Mesenchymal stem cell (in vitro differentiated cells and primary cell): Measurements from ENCODE around the gene SPAG8.

ENCODE experiments used
- DNase-seq: peaks from one replicate; pipeline ENCODE4 v3.0.0-alpha.2; 2013
- H2AFZ ChIP-seq: one replicate; pipeline ENCODE4 v1.6.1; 2013; ENCODE audit warnings: low read depth, mild to moderate bottlenecking, control low read depth, inconsistent platforms, low read length, moderate library complexity
- H2AK5ac ChIP-seq: 2 replicates; pipeline ENCODE4 v1.6.1; 2013; ENCODE audit warnings: low read length, moderate library complexity, mild to moderate bottlenecking, inconsistent platforms; ENCODE audit not compliant: severe bottlenecking
- H2BK120ac ChIP-seq: one replicate; pipeline ENCODE4 v1.6.1; 2013; ENCODE audit warnings: low read depth, mild to moderate bottlenecking, inconsistent platforms, low read length, moderate library complexity
- H2BK12ac ChIP-seq, 2 experiments: one replicate each; pipeline ENCODE4 v1.6.1; 2013; ENCODE audit warnings: inconsistent platforms in 2 of 2, low read length in 2 of 2, mild to moderate bottlenecking in 2 of 2, moderate library complexity in 2 of 2, control low read depth in 1 of 2
- H2BK15ac ChIP-seq: one replicate; pipeline ENCODE4 v1.6.1; 2013; ENCODE audit warnings: mild to moderate bottlenecking, low read depth, inconsistent platforms; ENCODE audit not compliant: poor library complexity, severe bottlenecking
- H2BK5ac ChIP-seq: 2 replicates; pipeline ENCODE4 v1.6.1; 2013; ENCODE audit warnings: low read depth, mild to moderate bottlenecking, low read length, control low read depth, inconsistent platforms; ENCODE audit not compliant: poor library complexity, severe bottlenecking
- H3K14ac ChIP-seq, 2 experiments: one replicate each; pipeline ENCODE4 v1.6.1; 2013; ENCODE audit warnings: inconsistent platforms in 2 of 2, low read length in 2 of 2, control low read depth in 1 of 2, mild to moderate bottlenecking in 1 of 2, moderate library complexity in 1 of 2
- H3K18ac ChIP-seq, 2 experiments: one replicate each; pipeline ENCODE4 v1.6.1; 2013; ENCODE audit warnings: inconsistent platforms in 2 of 2, low read length in 2 of 2, control low read depth in 1 of 2, low read depth in 1 of 2, mild to moderate bottlenecking in 1 of 2
- H3K23ac ChIP-seq, 2 experiments: one replicate each; pipeline ENCODE4 v1.6.1; 2013; ENCODE audit warnings: inconsistent platforms in 2 of 2, low read length in 2 of 2, mild to moderate bottlenecking in 2 of 2, moderate library complexity in 2 of 2, control low read depth in 1 of 2
- H3K27ac ChIP-seq: 2 replicates; pipeline ENCODE4 v1.5.1; 2013; ENCODE audit warnings: mild to moderate bottlenecking, moderate library complexity, low read length, control low read depth, inconsistent platforms; ENCODE audit not compliant: poor library complexity, severe bottlenecking
- H3K27me3 ChIP-seq, 2 experiments: 2 replicates each; pipeline versions ENCODE4 v1.6.1 to v1.7.0; 2013; ENCODE audit warnings: low read length in 2 of 2, mild to moderate bottlenecking in 2 of 2, moderate library complexity in 2 of 2, control low read depth in 1 of 2, inconsistent platforms in 1 of 2; ENCODE audit not compliant: control insufficient read depth in 1 of 2, insufficient read depth in 1 of 2
- H3K36me3 ChIP-seq, 2 experiments: 2 replicates each; pipeline versions ENCODE4 v1.6.1 to v1.7.0; 2013; ENCODE audit warnings: low read length in 2 of 2, control low read depth in 1 of 2, inconsistent platforms in 1 of 2, low read depth in 1 of 2, mild to moderate bottlenecking in 1 of 2; ENCODE audit not compliant: insufficient read depth in 2 of 2, control insufficient read depth in 1 of 2
- H3K4ac ChIP-seq, 2 experiments: one replicate each; pipeline ENCODE4 v1.6.1; 2013; ENCODE audit warnings: inconsistent platforms in 2 of 2, low read length in 2 of 2, mild to moderate bottlenecking in 2 of 2, moderate library complexity in 2 of 2, control low read depth in 1 of 2, low read depth in 1 of 2
- H3K4me1 ChIP-seq: 2 replicates; pipeline ENCODE4 v1.6.1; 2013; ENCODE audit warnings: low read depth, low read length, control low read depth; ENCODE audit not compliant: control insufficient read depth, insufficient read depth
- H3K4me2 ChIP-seq: 2 replicates; pipeline ENCODE4 v1.6.1; 2013; ENCODE audit warnings: low read length, mild to moderate bottlenecking, inconsistent platforms; ENCODE audit not compliant: poor library complexity, severe bottlenecking
- H3K4me3 ChIP-seq, 2 experiments: 2 replicates each; pipeline versions ENCODE4 v1.5.1 to v1.7.0; 2013; ENCODE audit warnings: low read length in 2 of 2, mild to moderate bottlenecking in 2 of 2, control low read depth in 1 of 2, low read depth in 1 of 2; ENCODE audit not compliant: insufficient read depth in 1 of 2
- H3K79me1 ChIP-seq: replicated peaks from 2 replicates; pipeline ENCODE4 v1.6.1; 2013; ENCODE audit warnings: mild to moderate bottlenecking, control low read depth, low read length, inconsistent platforms; ENCODE audit not compliant: poor library complexity, severe bottlenecking
- H3K9ac ChIP-seq: 2 replicates; pipeline ENCODE4 v1.7.0; 2013; ENCODE audit warnings: mild to moderate bottlenecking, low read length, moderate library complexity
- H3K9me3 ChIP-seq: 2 replicates; pipeline ENCODE4 v1.7.0; 2013; ENCODE audit warnings: mild to moderate bottlenecking, low read length; ENCODE audit not compliant: control insufficient read depth
- H4K8ac ChIP-seq: one replicate; pipeline ENCODE4 v1.6.1; 2013; ENCODE audit warnings: inconsistent platforms, mild to moderate bottlenecking, low read length, moderate library complexity
- H4K91ac ChIP-seq: one replicate; pipeline ENCODE4 v1.6.1; 2013; ENCODE audit warnings: mild to moderate bottlenecking, low read length, inconsistent platforms
- WGBS: methylation state at CpG from one replicate; pipeline ENCODE4 v1.1.7; 2013; ENCODE audit warnings: mixed read lengths; 5-methylcytosine and 5-hydroxymethylcytosine counted together

SPAG8 gene

DNA sequence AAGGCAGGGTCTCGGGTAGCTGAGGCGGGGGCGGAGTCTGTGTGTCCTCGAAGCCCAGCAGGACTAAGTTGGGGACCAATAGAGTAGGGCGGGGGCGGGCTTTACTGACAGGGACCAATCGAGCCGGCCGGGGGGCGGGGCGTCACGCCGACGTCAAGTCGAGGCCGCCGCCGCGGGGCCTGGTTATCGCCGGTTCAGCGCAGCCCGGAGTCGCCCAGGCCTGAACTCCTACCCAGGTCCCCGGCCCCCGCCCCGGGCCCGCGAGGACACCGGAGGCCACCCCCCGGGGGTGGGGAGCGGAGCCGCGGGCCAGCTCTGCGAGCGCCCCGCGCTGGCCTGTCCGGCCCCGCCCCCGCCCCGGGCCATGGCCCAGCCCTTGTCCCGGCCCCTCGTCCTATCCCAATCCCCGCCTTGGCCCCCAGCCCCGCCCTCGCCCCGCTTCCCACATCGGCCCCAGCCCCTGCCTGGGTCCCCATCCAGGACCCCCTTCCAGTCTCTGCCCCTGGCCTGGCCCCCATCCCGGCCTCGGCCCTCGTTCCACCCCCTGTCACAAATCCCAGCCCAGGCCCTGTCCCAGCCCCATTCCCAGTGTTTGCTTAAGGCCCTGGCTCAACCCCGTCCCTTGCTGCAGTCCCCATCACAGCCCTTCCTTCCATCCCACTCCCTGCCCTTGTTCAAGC, 17.2 kb upstream of the SPAG8 start, which contains the start of gene TMEM8B:
TMEM8B (plus strand) TSS at position 145 of the 680 bp plus-strand sequence; CDS start at position 365, 220 bp downstream.
- peak within 1 kb of the TSS; percentile 79 for H2BK5ac ChIP-seq
- DNase-seq, result peak; percentile 93
- peak within 1 kb of the TSS; percentile 75 to 83 for H3K4me3 ChIP-seq
- no peak within 1 kb of the TSS for H2BK120ac ChIP-seq
- peak within 1 kb of the TSS; percentile 63 to 81 for H3K18ac ChIP-seq
- H3K14ac ChIP-seq, result peak within 1 kb of the TSS in 1 of 2 experiments; percentile 94
- no peaks in the 10 kb centered on the region for H3K9me3 ChIP-seq
- peak within 1 kb of the TSS in 1 of 2 experiments; percentile 75 for H2BK12ac ChIP-seq
- H3K27me3 ChIP-seq, result no peaks in the 10 kb centered on the region
- H2AFZ ChIP-seq, result peak within 1 kb of the TSS; percentile 48
- H3K36me3 ChIP-seq, result no peaks in the 10 kb centered on the region
- no peak within 1 kb of the TSS for H2AK5ac ChIP-seq
- peak within 1 kb of the TSS; percentile 92 for H2BK15ac ChIP-seq
- peak within 1 kb of the TSS; percentile 95 for H4K8ac ChIP-seq
- peak within 1 kb of the TSS; percentile 50 to 62 for H3K4ac ChIP-seq
- H4K91ac ChIP-seq, result peak within 1 kb of the TSS; percentile 52
- H3K27ac ChIP-seq, result no peak within 1 kb of the TSS
- H3K23ac ChIP-seq, result peak within 1 kb of the TSS in 1 of 2 experiments; percentile 87
- peak within 1 kb of the TSS; percentile 94 for H3K9ac ChIP-seq
- H3K4me1 ChIP-seq, result peaks cover 19% of the 10 kb centered on the region
- H3K4me2 ChIP-seq, result peak within 1 kb of the TSS; percentile 88
- WGBS, result 1% methylated on average over 40 of the region's 53 CpGs
- peaks cover 14% of the 10 kb centered on the region for H3K79me1 ChIP-seq

DNA sequence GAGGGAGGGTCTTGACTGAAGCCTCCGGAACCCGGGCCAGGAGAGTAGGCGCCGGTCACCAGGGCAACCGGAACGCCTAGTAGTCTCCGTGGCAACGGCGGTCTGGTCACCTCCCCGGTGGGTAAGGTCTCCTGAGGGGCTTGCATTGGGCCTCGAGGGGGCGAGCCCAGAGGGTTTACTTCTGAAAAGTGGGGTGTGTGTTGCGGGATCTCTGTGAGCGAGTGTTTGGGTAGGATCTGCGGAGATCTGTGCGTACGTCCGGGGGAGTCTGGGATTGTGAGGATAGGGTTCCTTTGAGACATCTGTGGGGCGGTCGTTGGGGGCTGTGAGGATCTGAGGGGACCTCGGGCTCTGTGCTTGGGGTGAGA, 16.6 kb upstream of the SPAG8 start, which contains the start of gene FAM221B:
FAM221B (minus strand) TSS at position 17 of the 368 bp plus-strand sequence. CDS start 2,571 bp downstream, outside the sequence.
- Histone ChIP-seq H2BK5ac (peak within 1 kb of the TSS; percentile 79), H3K27ac (no peak within 1 kb of the TSS), H3K9ac (peak within 1 kb of the TSS; percentile 94), H3K23ac (peak within 1 kb of the TSS in 1 of 2 experiments; percentile 44), H4K8ac (peak within 1 kb of the TSS; percentile 95), H3K27me3 (no peaks in the 10 kb centered on the region), H4K91ac (peak within 1 kb of the TSS; percentile 52), H3K4ac (peak within 1 kb of the TSS; percentile 19 to 50), H2BK12ac (peak within 1 kb of the TSS in 1 of 2 experiments; percentile 75), H2AK5ac (no peak within 1 kb of the TSS), H3K4me3 (peak within 1 kb of the TSS; percentile 75 to 83), H3K79me1 (peaks cover 14% of the 10 kb centered on the region), H2BK15ac (peak within 1 kb of the TSS; percentile 92), H3K9me3 (no peaks in the 10 kb centered on the region), H2BK120ac (no peak within 1 kb of the TSS), H3K36me3 (no peaks in the 10 kb centered on the region), H3K4me1 (peaks cover 16% of the 10 kb centered on the region), H2AFZ (peak within 1 kb of the TSS; percentile 48), H3K14ac (peak within 1 kb of the TSS in 1 of 2 experiments; percentile 94), H3K4me2 (peak within 1 kb of the TSS; percentile 88), H3K18ac (peak within 1 kb of the TSS; percentile 63 to 81)
- WGBS, result 7% methylated on average over 20 of the region's 21 CpGs
- DNase-seq, result no peak

DNA sequence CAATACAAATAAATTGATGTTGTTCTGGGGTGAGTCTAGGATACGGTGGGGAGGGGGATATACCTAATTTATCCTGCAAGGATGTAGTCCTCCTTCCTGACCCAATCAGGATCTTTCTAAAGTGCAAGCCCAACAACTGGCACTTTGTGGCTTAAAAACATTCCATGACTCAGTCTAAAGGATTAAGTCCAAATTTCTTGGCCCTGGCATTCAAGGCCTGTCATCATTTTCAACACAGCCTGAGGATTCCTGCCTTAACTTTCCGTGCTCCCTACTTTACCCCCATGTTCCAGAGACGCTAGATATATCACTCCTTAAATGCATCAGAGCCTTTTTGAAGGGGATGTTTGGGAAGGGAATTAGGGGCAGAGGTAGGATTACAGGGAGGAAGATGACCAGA, 15.4 kb upstream of the SPAG8 start:
- H3K9me3 ChIP-seq, result no peaks in the 10 kb centered on the region
- H4K8ac ChIP-seq, result no peak overlapping the region
- no peaks in the 10 kb centered on the region for H3K27me3 ChIP-seq
- no peak overlapping the region for H3K14ac ChIP-seq
- no peak overlapping the region for H2BK120ac ChIP-seq
- H4K91ac ChIP-seq, result no peak overlapping the region
- no peak overlapping the region for H3K4me2 ChIP-seq
- WGBS, result 94% methylated on average over 2 of the region's 3 CpGs
- no peak overlapping the region for H3K23ac ChIP-seq
- H2BK12ac ChIP-seq, result no peak overlapping the region
- H3K4ac ChIP-seq, result no peak overlapping the region
- H3K79me1 ChIP-seq, result peaks cover 12% of the 10 kb centered on the region
- H3K36me3 ChIP-seq, result no peaks in the 10 kb centered on the region
- peaks cover 12% of the 10 kb centered on the region for H3K4me1 ChIP-seq
- no peak overlapping the region for H3K18ac ChIP-seq
- H2AK5ac ChIP-seq, result no peak overlapping the region
- no peak overlapping the region for H3K27ac ChIP-seq
- H3K9ac ChIP-seq, result peak overlapping the region; percentile 30
- no peak overlapping the region for H3K4me3 ChIP-seq
- H2BK5ac ChIP-seq, result no peak overlapping the region
- DNase-seq, result peak; percentile 60
- no peak overlapping the region for H2AFZ ChIP-seq
- no peak overlapping the region for H2BK15ac ChIP-seq

DNA sequence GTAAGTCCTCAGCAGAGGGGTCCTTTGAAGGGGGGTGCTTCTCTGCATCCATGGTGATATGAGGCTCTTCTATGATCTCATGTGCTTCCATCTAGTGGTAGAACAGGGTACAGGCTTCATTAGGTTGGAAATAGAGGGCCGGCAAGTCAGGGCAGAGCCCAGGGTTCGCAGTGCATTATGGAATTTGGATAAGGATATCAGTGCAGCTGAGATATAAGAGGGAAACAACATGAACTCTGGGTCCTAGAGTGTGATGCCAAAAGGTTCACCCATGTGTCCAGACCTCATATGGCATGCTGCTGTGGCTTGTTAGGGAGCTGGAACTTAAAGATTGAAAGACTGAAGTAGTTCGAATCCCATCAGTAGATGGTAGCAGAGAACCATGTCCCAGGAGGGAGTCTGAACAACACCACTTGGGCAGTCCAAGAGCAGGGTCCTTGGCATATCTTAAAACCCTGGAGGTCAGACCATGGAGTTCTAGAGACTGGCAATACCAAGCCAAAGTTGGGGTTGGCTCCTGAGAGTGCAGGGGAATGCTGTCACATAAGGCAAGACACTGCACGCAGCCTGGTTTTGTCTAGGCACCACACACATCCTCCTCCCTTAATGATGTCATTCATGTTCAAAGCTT, 14.1 kb upstream of the SPAG8 start:
- H3K9ac ChIP-seq, result peak overlapping the region; percentile 67
- H2BK120ac ChIP-seq, result no peak overlapping the region
- H3K27me3 ChIP-seq, result peaks cover 0 to 3% of the 10 kb centered on the region in 2 experiments
- H3K27ac ChIP-seq, result no peak overlapping the region
- H3K79me1 ChIP-seq, result peaks cover 12% of the 10 kb centered on the region
- no peaks in the 10 kb centered on the region for H3K9me3 ChIP-seq
- peak overlapping the region in 1 of 2 experiments; percentile 18 for H3K23ac ChIP-seq
- H2BK5ac ChIP-seq, result no peak overlapping the region
- peak; percentile 78 for DNase-seq
- no peak overlapping the region for H4K91ac ChIP-seq
- no peak overlapping the region for H2AK5ac ChIP-seq
- H3K18ac ChIP-seq, result no peak overlapping the region
- no peak overlapping the region for H2AFZ ChIP-seq
- H3K14ac ChIP-seq, result no peak overlapping the region
- H3K4me1 ChIP-seq, result peaks cover 12% of the 10 kb centered on the region
- H2BK15ac ChIP-seq, result no peak overlapping the region
- H4K8ac ChIP-seq, result peak overlapping the region; percentile 73
- no peak overlapping the region for H3K4me2 ChIP-seq
- H2BK12ac ChIP-seq, result peak overlapping the region in 1 of 2 experiments; percentile 8
- 61% methylated on average over 4 of the region's 4 CpGs for WGBS
- H3K4me3 ChIP-seq, result no peak overlapping the region
- H3K4ac ChIP-seq, result peak overlapping the region in 1 of 2 experiments; percentile 63
- no peaks in the 10 kb centered on the region for H3K36me3 ChIP-seq
